ENCODE data around the gene GNPDA2.

- no peak for TF ChIP-seq EZH2 (IDR thresholded peaks at IDR 0.05; ENCODE audit: low read depth, low read length, severe bottlenecking)
- TF ChIP-seq CREB1 (IDR thresholded peaks at IDR 0.05): no peak
- no peak for TF ChIP-seq SIN3A (conservative IDR thresholded peaks at IDR 0.05 in 1 of 2, IDR thresholded peaks at IDR 0.05 in 1 of 2; ENCODE audit: low read depth in 1 of 2, low read length in 2 of 2)
- no peak for TF ChIP-seq NRF1 (IDR thresholded peaks at IDR 0.05; ENCODE audit: low read depth, low read length)
- no peak for TF ChIP-seq MAFK (IDR thresholded peaks at IDR 0.05; ENCODE audit: low read depth, low read length)
- TF ChIP-seq GABPA (IDR thresholded peaks at IDR 0.05; ENCODE audit: borderline replicate concordance, insufficient read depth, low read length): no peak
- TF ChIP-seq CHD2 (IDR thresholded peaks at IDR 0.05; ENCODE audit: low read length): no peak
- TF ChIP-seq CTCF (IDR thresholded peaks at IDR 0.05; ENCODE audit: control extremely low read depth in 1 of 3, insufficient read depth in 1 of 3, low read depth in 1 of 3, low read length in 3 of 3): no peak
- no peak for TF ChIP-seq YY1 (IDR thresholded peaks at IDR 0.05; ENCODE audit: low read depth, low read length)
- no peak for TF ChIP-seq CBX8 (IDR thresholded peaks at IDR 0.05; ENCODE audit: borderline replicate concordance, low read depth, low read length)
- TF ChIP-seq CEBPB (IDR thresholded peaks at IDR 0.05; ENCODE audit: low read depth, low read length): no peak
- TF ChIP-seq GTF2F1 (IDR thresholded peaks at IDR 0.05; ENCODE audit: borderline replicate concordance, low read depth, low read length): no peak
- no peak for TF ChIP-seq SP2 (IDR thresholded peaks at IDR 0.05; ENCODE audit: low read length)
Observed at GRCh38 chr4:44720371-44720770, 6.0 kb downstream of the GNPDA2 start.
